ENCODE measurements around the gene FSCN2.

GRCh38 chr17:81524039-81524864, 3.9 kb upstream of the FSCN2 start:
- TF ChIP-seq POLR2A (IDR thresholded peaks at IDR 0.05) (no peak), POLR2AphosphoS5 (IDR thresholded peaks at IDR 0.05; ENCODE audit: insufficient read depth in 1 of 2, low read depth in 1 of 2) (no peak), CTCF (IDR thresholded peaks at IDR 0.05) (no peak)
